A673 (cell line): Measurements from ENCODE around the gene KRCC1.
"Not testable (repeated sequence)": the region's sequence is repeated elsewhere in the genome, so short reads cannot be mapped to it uniquely, and the experiment has no call there.

ENCODE experiments used
- CTCF ChIP-seq: fragments of 300-800, 200-600 bp; sonication (generic); conservative IDR thresholded peaks from 2 replicates; pipeline ENCODE4 v1.5.1; 2017; ENCODE audit warnings: low read depth, mild to moderate bottlenecking, antibody characterized with exemption, low read length, moderate library complexity, mixed read lengths
- EZH2 ChIP-seq: fragments of 200-600 bp; sonication (generic); IDR thresholded peaks from 2 replicates; pipeline ENCODE4 v1.6.1; 2017; ENCODE audit warnings: borderline replicate concordance, low read depth, mild to moderate bottlenecking, mixed read lengths, antibody characterized with exemption, low read length; ENCODE audit not compliant: poor library complexity, severe bottlenecking

- TF ChIP-seq CTCF, EZH2: not testable (repeated sequence)
These were observed 10.0 kb downstream of the KRCC1 start for GRCh38 chr2:88045561-88045960.
